ENCODE data around the gene TROAP.
"Not testable (repeated sequence)": the region's sequence is repeated elsewhere in the genome, so short reads cannot be mapped to it uniquely, and the experiment has no call there.

The TROAP gene

DNA sequence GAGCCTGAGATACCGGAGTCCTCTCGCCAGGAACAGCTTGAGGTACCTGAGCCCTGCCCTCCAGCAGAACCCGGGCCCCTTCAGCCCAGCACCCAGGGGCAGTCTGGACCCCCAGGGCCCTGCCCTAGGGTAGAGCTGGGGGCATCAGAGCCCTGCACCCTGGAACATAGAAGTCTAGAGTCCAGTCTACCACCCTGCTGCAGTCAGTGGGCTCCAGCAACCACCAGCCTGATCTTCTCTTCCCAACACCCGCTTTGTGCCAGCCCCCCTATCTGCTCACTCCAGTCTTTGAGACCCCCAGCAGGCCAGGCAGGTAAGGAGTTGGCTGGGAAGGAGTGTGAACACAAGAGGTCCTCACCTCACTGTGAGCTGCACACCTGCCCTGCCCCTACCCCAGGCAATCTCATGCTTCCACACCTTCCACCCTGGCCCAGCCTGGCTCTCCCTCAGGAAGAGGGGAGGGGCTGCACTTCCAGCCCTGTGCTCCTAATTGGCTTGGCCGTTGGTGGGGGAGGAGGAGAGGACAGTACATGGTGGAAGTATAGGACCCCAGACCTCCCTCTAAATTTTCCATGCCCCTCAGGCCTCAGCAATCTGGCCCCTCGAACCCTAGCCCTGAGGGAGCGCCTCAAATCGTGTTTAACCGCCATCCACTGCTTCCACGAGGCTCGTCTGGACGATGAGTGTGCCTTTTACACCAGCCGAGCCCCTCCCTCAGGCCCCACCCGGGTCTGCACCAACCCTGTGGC is 7.8 kb downstream of the TROAP start:
- no peak for DNase-seq (ENCODE audit: low read depth in 2 of 2)

DNA sequence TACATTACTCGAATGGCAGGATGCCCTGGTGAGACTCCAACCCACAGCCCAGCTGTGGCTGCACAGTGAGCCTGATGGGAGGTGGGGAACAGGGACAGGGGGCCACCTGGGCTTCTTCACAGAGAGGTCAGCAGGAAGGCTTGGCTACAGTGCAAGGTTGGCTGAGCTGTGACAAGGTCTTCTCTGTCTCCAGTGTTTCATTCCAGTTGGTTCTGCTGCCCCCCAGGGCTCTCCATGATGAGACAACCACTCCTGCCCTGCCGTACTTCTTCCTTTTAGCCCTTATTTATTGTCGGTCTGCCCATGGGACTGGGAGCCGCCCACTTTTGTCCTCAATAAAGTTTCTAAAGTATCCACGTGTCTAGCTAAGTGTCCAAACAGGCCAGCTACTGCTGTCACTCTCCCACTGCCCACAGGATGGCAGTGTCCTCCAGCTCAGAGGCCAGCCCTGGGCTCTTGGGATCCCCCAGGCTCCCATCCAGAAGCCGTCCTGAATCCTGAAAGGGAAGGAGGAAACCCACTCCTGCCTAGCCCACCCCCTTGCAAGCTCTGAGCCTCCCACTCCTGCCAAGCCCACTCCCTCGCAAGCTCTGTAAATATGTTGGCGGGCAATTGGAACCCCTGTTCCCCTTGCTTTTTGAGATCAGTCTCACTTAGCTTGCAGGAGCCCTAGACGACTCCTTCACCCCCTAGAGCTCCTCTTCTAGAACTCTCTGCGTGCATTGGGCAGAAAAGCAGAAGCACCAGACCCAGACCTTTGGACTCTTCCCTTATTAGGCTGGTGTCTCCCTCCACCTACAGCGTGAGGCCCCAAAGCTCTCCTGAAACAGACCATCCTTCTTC is 8.5 kb downstream of the TROAP start:
- no peak for DNase-seq (ENCODE audit: low read depth in 2 of 2)

GRCh38 chr12:49332441-49332861 is 9.4 kb downstream of the TROAP start:
- no peak for DNase-seq (ENCODE audit: low read depth in 2 of 2)

DNA sequence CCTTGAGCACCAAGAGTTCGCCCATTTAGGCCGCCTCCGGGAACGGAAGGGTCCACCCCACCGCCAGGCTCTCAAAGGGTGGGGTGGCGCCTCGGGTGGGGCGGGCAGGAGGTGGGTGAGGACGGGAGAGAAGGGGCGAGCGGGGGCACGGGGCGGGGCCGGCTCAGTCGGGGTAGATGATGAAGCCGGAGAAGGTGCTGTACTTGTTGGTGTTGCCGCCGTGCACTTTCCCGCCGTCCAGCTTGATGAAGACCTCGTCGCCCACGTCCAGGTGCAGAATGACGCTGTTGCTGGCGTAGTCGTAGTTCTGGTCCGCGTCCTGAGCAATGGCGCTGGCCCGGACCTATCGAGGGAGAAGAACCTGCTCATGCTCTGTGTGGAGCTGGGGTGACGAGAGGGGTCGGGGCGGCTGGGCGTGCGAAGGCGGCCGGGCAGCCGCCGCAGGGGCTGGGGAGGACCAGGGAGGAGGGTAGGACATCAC is 9.9 kb downstream of the TROAP start:
- DNase-seq (ENCODE audit: low read depth in 2 of 2): no peak

GRCh38 chr12:49333778-49334177 is 10.7 kb downstream of the TROAP start:
- not testable (repeated sequence) for DNase-seq (ENCODE audit: low read depth in 2 of 2)

DNA sequence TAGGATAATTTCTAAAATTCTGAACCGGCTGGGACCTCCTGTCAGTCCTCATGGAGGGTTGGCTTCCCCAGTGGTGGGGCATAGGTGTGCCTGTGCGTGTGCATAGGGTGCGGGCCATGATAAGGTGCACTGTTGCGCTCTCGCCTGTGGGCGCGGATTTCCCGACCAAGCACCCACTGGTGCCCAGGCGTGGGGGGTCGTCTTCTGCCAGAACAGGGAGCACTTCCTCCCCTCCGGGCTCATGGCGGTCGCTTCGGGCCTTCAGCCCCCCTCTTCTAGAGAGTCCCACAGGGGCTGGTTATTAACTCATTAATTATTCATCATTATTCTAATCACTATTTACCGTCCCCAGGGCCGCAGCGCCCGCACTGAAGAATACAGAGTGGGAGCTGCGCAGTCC is 11.2 kb downstream of the TROAP start:
- DNase-seq (ENCODE audit: low read depth in 2 of 2): no peak

DNA sequence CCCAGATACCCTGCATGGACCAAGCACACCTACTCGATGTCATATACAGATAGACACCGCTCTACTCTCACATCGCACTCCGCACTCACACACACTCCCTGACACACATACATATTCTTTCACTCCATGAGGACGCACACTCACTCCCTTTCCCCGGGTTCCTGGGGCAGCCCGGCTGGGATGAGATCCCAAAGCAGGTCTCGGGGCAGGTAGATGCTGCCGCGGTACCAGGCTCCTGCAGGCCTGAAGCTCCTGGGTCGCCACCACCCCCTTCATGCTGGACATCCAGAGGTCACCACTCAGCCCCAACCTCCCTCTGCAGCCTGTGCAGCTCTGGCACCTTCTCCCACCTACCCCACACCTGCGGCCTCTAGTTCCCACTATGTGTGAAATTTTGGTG is 11.6 kb downstream of the TROAP start:
- no peak for DNase-seq (ENCODE audit: low read depth in 2 of 2)

GRCh38 chr12:49335118-49335954 is 12.3 kb downstream of the TROAP start:
- DNase-seq (ENCODE audit: low read depth in 2 of 2): no peak

DNA sequence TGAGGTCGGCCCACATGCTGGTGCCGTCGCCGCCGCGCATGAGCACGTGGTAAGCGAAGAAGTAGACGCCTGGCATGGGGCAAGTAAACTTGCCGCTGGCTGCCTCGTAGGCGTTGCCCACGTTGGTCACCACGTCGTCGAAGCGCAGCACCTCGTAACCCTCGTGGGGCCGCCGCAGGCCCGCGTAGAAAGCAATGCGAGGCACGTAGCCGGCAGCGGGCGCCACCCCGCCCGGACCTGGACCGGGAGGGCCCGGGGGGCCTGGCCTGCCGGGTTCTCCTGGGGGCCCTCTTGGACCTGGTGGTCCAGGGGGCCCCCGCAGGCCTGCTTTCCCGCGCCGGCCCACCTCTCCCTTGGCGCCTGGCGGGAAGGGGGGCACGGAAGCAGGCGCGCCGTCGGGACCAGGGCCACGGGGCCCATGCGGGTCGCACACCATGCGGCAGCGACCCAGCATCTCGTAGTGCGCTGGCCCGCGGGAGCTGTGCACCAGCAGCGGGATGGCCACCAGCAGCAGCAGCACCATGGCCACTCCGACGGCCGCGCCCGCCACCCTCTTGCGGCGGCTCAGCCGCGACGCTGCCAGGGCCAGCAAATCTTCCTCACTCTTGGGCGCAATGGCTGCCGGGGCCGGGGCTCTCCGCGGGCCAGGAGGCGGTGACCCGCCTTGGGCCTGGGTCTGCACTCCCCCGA is 13.0 kb downstream of the TROAP start:
- no peak for DNase-seq (ENCODE audit: low read depth in 2 of 2)

GRCh38 chr12:49336645-49337584 is 13.9 kb downstream of the TROAP start, which contains the start of gene C1QL4:
Gene C1QL4, minus strand, starts transcription at chr12:49337188. Its CDS starts 711 bp downstream, at chr12:49336477.
- DNase-seq (ENCODE audit: low read depth in 2 of 2): peak; percentile 79 to 87

GRCh38 chr12:49338830-49339463 is 15.9 kb downstream of the TROAP start:
- no peak for DNase-seq (ENCODE audit: low read depth in 2 of 2)

DNA sequence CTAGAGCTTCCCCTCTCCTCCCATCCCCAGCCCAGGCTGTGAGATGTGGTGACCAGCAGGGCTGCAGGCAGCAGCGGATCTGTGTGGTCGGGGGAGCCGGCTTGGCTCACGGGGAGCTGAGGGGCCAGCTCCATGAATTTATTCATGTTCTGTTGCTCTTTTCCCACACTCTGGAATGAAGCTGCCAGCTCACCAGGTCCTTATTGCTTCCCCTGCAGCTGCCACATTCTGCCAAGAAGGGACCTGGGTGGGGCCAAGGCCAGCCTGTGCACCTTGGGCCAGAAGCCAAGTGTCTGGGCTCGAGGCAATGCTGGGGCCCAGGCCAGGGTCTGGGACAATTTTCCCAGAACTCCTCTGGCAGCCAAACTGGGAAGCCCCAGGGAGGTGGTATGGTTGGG is 16.4 kb downstream of the TROAP start:
- DNase-seq (ENCODE audit: low read depth in 2 of 2): no peak

DNA sequence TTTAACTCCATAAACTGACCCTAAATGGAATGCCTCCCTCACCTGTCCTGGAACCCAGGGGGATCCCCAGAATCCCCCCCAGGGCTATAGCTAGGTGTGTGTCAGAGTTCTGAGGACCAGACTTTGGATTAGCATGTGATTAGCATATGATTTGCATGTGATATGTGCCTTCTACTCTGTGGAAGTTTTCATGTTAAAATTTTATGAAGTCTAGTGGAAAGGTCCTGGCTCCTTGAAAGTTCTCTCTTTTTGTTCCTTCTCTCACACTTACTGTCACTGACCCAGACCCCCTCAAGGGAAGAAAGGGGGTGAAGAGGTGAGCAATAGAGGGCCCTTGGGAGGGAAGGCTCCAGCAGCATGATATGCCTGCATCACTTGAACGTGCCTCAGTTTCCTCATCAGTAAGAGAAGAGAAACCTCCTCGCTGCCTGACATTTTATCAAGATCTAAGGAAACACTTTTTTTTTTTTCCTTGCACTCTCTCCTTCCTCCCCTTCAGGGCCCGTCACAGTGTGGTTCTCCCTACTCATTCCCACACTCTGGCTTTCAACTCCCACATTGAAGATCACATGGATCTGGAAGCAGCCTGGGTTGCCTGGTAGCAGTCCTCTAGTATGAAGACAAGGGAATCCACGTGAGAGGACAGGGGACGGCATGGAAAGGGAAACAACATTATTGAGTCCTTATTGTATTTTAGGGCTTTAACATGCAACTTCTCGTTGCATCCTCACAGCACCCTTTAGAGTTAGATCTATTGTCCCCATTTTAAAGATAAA is 17.2 kb downstream of the TROAP start:
- no peak for DNase-seq (ENCODE audit: low read depth in 2 of 2)

- DNase-seq (ENCODE audit: low read depth in 2 of 2): no peak
Measured at GRCh38 chr12:49340971-49341776, 18.1 kb downstream of the TROAP start.

DNA sequence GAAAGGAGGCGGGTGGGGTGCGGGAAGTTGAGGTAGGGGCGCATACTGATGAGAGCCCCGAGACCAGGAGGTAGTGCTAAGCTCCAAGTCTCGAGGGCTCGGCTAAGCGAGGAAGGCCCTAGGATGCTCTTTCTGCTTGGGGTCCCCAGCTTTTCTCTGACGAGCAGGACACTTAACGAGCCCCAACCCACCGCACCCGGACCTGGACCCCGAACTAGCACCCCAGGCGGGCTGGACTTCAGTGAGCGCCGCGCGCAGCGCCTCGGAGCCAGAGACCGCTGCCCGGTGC is 18.7 kb downstream of the TROAP start:
- no peak for DNase-seq (ENCODE audit: low read depth in 2 of 2)

DNA sequence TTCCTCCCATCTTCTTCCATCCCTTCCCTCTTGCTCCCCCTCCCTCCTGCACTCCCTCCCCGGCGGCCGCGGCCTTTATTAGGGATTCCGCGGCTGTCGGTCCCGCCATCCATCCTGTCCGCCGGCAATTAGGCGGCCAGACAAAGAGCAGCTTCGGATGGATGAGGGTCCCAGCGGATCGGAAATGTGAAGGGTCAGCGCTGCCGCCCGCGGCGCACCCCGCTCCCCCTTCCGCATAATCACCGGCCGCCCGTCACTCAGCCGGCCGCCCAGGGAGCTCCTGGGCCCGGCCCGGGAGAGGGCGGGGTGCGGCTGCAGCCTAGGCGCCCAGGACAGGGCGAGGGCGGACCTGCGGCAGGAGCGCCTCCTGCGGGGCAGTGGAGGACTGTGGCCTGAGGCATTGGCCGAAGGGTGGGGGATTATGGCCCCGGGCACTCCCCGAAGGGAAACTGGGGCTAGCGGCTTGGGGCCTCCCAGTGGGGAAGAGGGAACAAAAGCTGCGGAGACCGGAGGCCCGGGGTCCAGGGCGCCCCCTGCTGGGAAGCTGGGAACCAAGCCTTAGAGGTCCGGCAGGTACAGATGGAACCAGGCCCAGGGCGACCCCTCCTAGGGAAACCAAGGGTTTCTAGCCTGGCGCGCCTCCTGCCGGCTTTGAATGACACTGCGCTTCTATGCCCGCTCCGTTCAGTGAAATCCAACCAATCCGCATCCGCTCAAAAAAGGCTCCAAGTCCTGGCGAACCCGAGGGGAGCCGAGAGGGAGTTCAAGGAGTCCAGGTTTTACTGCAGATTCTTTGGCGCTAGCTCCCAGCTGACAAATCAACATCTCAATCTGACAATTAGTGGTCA is 19.2 kb downstream of the TROAP start:
- DNase-seq (ENCODE audit: low read depth in 2 of 2): peak; percentile 80 to 83
